T-helper 1 cell treated with Interleukin-12 subunit alpha and Interleukin-12 subunit beta and Interleukin-4 antibody, amounts not matched to agents 30 μg/mL and 1 μg/mL, for 36 hours (primary cell): ENCODE data around the gene ERBB4.

Source experiments
- H3K27ac Mint-ChIP-seq: one replicate; pipeline ENCODE4 v1.8.0; 2021; ENCODE audit warnings: mild to moderate bottlenecking, mixed read lengths
- H3K27me3 Mint-ChIP-seq: one replicate; pipeline ENCODE4 v1.8.0; 2021; ENCODE audit warnings: low read depth, mixed read lengths
- H3K36me3 Mint-ChIP-seq: one replicate; pipeline ENCODE4 v1.8.0; 2021; ENCODE audit warnings: low read depth, mixed read lengths
- H3K4me1 Mint-ChIP-seq: one replicate; pipeline ENCODE4 v1.8.0; 2021; ENCODE audit warnings: low read depth, mixed read lengths
- H3K4me3 Mint-ChIP-seq: one replicate; pipeline ENCODE4 v1.8.0; 2021; ENCODE audit warnings: mild to moderate bottlenecking, moderate library complexity, mixed read lengths
- H3K9me3 Mint-ChIP-seq: one replicate; pipeline ENCODE4 v1.8.0; 2021; ENCODE audit warnings: mixed read lengths

ERBB4 gene

GRCh38 chr2:212181646-212182045, 357.0 kb downstream of the ERBB4 start:
- Mint-ChIP-seq H3K4me1 (no peaks in the 10 kb centered on the region), H3K27me3 (no peaks in the 10 kb centered on the region), H3K9me3 (no peaks in the 10 kb centered on the region), H3K27ac (no peak overlapping the region), H3K36me3 (no peaks in the 10 kb centered on the region), H3K4me3 (no peak overlapping the region)

GRCh38 chr2:212180408-212181083, 358.1 kb downstream of the ERBB4 start:
- Mint-ChIP-seq H3K4me1 (no peaks in the 10 kb centered on the region), H3K36me3 (no peaks in the 10 kb centered on the region), H3K27me3 (no peaks in the 10 kb centered on the region), H3K27ac (no peak overlapping the region), H3K9me3 (no peaks in the 10 kb centered on the region), H3K4me3 (no peak overlapping the region)

- Mint-ChIP-seq H3K36me3 (no peaks in the 10 kb centered on the region), H3K27ac (no peak overlapping the region), H3K4me3 (no peak overlapping the region), H3K4me1 (no peaks in the 10 kb centered on the region), H3K27me3 (no peaks in the 10 kb centered on the region), H3K9me3 (no peaks in the 10 kb centered on the region)
Observed at GRCh38 chr2:212177724-212178123, 360.9 kb downstream of the ERBB4 start.

GRCh38 chr2:212176151-212176550, 362.5 kb downstream of the ERBB4 start:
- Mint-ChIP-seq H3K4me1 (no peaks in the 10 kb centered on the region), H3K27me3 (no peaks in the 10 kb centered on the region), H3K4me3 (no peak overlapping the region), H3K9me3 (peaks cover 6% of the 10 kb centered on the region), H3K27ac (no peak overlapping the region), H3K36me3 (no peaks in the 10 kb centered on the region)

- no peak overlapping the region for H3K4me3 Mint-ChIP-seq
- no peaks in the 10 kb centered on the region for H3K27me3 Mint-ChIP-seq
Observed at GRCh38 chr2:212173756-212174510, 364.7 kb downstream of the ERBB4 start.

GRCh38 chr2:212173331-212173730, 365.3 kb downstream of the ERBB4 start:
- H3K4me3 Mint-ChIP-seq = no peak overlapping the region
- no peaks in the 10 kb centered on the region for H3K27me3 Mint-ChIP-seq
- no peaks in the 10 kb centered on the region for H3K36me3 Mint-ChIP-seq
- no peaks in the 10 kb centered on the region for H3K4me1 Mint-ChIP-seq
- peaks cover 12% of the 10 kb centered on the region for H3K9me3 Mint-ChIP-seq
- H3K27ac Mint-ChIP-seq = no peak overlapping the region

More at GRCh38 chr2:212173756-212174510, 364.7 kb downstream of the ERBB4 start:
- Mint-ChIP-seq H3K36me3 (no peaks in the 10 kb centered on the region), H3K27ac (no peak overlapping the region), H3K9me3 (peaks cover 12% of the 10 kb centered on the region), H3K4me1 (no peaks in the 10 kb centered on the region)

- no peaks in the 10 kb centered on the region for H3K4me1 Mint-ChIP-seq
- H3K27ac Mint-ChIP-seq = no peak overlapping the region
- H3K36me3 Mint-ChIP-seq = no peaks in the 10 kb centered on the region
- H3K27me3 Mint-ChIP-seq = no peaks in the 10 kb centered on the region
- peaks cover 12% of the 10 kb centered on the region for H3K9me3 Mint-ChIP-seq
- no peak overlapping the region for H3K4me3 Mint-ChIP-seq
Observed at GRCh38 chr2:212170382-212170781, 368.2 kb downstream of the ERBB4 start.

GRCh38 chr2:212158081-212158480, 380.5 kb downstream of the ERBB4 start:
- Mint-ChIP-seq H3K27me3 (no peaks in the 10 kb centered on the region), H3K4me1 (no peaks in the 10 kb centered on the region), H3K9me3 (no peaks in the 10 kb centered on the region), H3K4me3 (no peak overlapping the region), H3K36me3 (no peaks in the 10 kb centered on the region), H3K27ac (no peak overlapping the region)

- no peaks in the 10 kb centered on the region for H3K27me3 Mint-ChIP-seq
- H3K9me3 Mint-ChIP-seq = no peaks in the 10 kb centered on the region
- H3K27ac Mint-ChIP-seq = no peak overlapping the region
- no peaks in the 10 kb centered on the region for H3K4me1 Mint-ChIP-seq
- H3K36me3 Mint-ChIP-seq = no peaks in the 10 kb centered on the region
- H3K4me3 Mint-ChIP-seq = no peak overlapping the region
Observed at GRCh38 chr2:212157012-212157411, 381.6 kb downstream of the ERBB4 start.

GRCh38 chr2:212156088-212156487, 382.5 kb downstream of the ERBB4 start:
- H3K27me3 Mint-ChIP-seq = no peaks in the 10 kb centered on the region
- H3K4me3 Mint-ChIP-seq = no peak overlapping the region
- no peaks in the 10 kb centered on the region for H3K9me3 Mint-ChIP-seq
- no peaks in the 10 kb centered on the region for H3K36me3 Mint-ChIP-seq
- H3K4me1 Mint-ChIP-seq = no peaks in the 10 kb centered on the region
- no peak overlapping the region for H3K27ac Mint-ChIP-seq

- no peaks in the 10 kb centered on the region for H3K9me3 Mint-ChIP-seq
- H3K27ac Mint-ChIP-seq = no peak overlapping the region
- H3K4me3 Mint-ChIP-seq = no peak overlapping the region
- no peaks in the 10 kb centered on the region for H3K4me1 Mint-ChIP-seq
- H3K36me3 Mint-ChIP-seq = no peaks in the 10 kb centered on the region
- no peaks in the 10 kb centered on the region for H3K27me3 Mint-ChIP-seq
Observed at GRCh38 chr2:212154477-212154878, 384.1 kb downstream of the ERBB4 start.

- H3K9me3 Mint-ChIP-seq = no peaks in the 10 kb centered on the region
- H3K36me3 Mint-ChIP-seq = no peaks in the 10 kb centered on the region
- H3K4me3 Mint-ChIP-seq = no peak overlapping the region
- no peak overlapping the region for H3K27ac Mint-ChIP-seq
- H3K4me1 Mint-ChIP-seq = no peaks in the 10 kb centered on the region
- H3K27me3 Mint-ChIP-seq = no peaks in the 10 kb centered on the region
Observed at GRCh38 chr2:212153923-212154322, 384.7 kb downstream of the ERBB4 start.

GRCh38 chr2:212147921-212148513, 390.6 kb downstream of the ERBB4 start:
- H3K27ac Mint-ChIP-seq = no peak overlapping the region
- H3K4me3 Mint-ChIP-seq = no peak overlapping the region
- no peaks in the 10 kb centered on the region for H3K27me3 Mint-ChIP-seq
- no peaks in the 10 kb centered on the region for H3K36me3 Mint-ChIP-seq
- no peaks in the 10 kb centered on the region for H3K9me3 Mint-ChIP-seq
- H3K4me1 Mint-ChIP-seq = no peaks in the 10 kb centered on the region

- H3K4me3 Mint-ChIP-seq = no peak overlapping the region
- no peaks in the 10 kb centered on the region for H3K36me3 Mint-ChIP-seq
- no peaks in the 10 kb centered on the region for H3K9me3 Mint-ChIP-seq
- no peaks in the 10 kb centered on the region for H3K4me1 Mint-ChIP-seq
- no peaks in the 10 kb centered on the region for H3K27me3 Mint-ChIP-seq
- H3K27ac Mint-ChIP-seq = no peak overlapping the region
Observed at GRCh38 chr2:212146416-212146815, 392.2 kb downstream of the ERBB4 start.

GRCh38 chr2:212145121-212145520, 393.5 kb downstream of the ERBB4 start:
- no peaks in the 10 kb centered on the region for H3K27me3 Mint-ChIP-seq
- no peaks in the 10 kb centered on the region for H3K4me1 Mint-ChIP-seq
- no peaks in the 10 kb centered on the region for H3K36me3 Mint-ChIP-seq
- H3K9me3 Mint-ChIP-seq = no peaks in the 10 kb centered on the region
- no peak overlapping the region for H3K4me3 Mint-ChIP-seq
- no peak overlapping the region for H3K27ac Mint-ChIP-seq
